AG09309 (cell line): Measurements from ENCODE around the gene UBE2D2.
A peak's percentile ranks its signal among the peaks of the same experiment; 100 is the strongest.

Experiments used
- DNase-seq: peaks from one replicate; pipeline ENCODE4 v3.0.0-alpha.2; 2010; ENCODE audit warnings: low read depth
- H3K4me3 ChIP-seq: 2 replicates; pipeline ENCODE4 v1.5.1; 2011; ENCODE audit warnings: mild to moderate bottlenecking, low read depth, low read length, moderate library complexity; ENCODE audit not compliant: control insufficient read depth
- CTCF ChIP-seq: IDR thresholded peaks from 2 replicates; pipeline ENCODE4 v1.5.1; 2011; ENCODE audit warnings: mild to moderate bottlenecking, low read depth, low read length, inconsistent platforms; ENCODE audit not compliant: insufficient read depth, control insufficient read depth; ENCODE audit errors: missing control alignments

The UBE2D2 gene

GRCh38 chr5:139647506-139648204 is 86.5 kb downstream of the UBE2D2 start:
- H3K4me3 ChIP-seq: peak overlapping the region; percentile 43
- TF ChIP-seq CTCF: no peak
- no peak for DNase-seq

GRCh38 chr5:139648205-139649081 is 87.3 kb downstream of the UBE2D2 start, which contains the start of gene CXXC5:
Gene CXXC5, plus strand, starts transcription at chr5:139648349. Its CDS starts 32,175 bp downstream, at chr5:139680524.
- TF ChIP-seq CTCF: no peak
- DNase-seq: no peak
- peak within 1 kb of the TSS; percentile 83 for H3K4me3 ChIP-seq

- no peak for DNase-seq
- TF ChIP-seq CTCF: peak; percentile 22
- H3K4me3 ChIP-seq: peak overlapping the region; percentile 83
Observed at GRCh38 chr5:139649082-139649991, 88.2 kb downstream of the UBE2D2 start.

- H3K4me3 ChIP-seq: peak overlapping the region; percentile 83
- TF ChIP-seq CTCF: peak; percentile 51
- no peak for DNase-seq
Observed at GRCh38 chr5:139650031-139650688, 89.0 kb downstream of the UBE2D2 start.

GRCh38 chr5:139650689-139651042 is 89.5 kb downstream of the UBE2D2 start:
- DNase-seq: no peak
- peak overlapping the region; percentile 83 for H3K4me3 ChIP-seq
- TF ChIP-seq CTCF: no peak
